HG03139 (cell line): ENCODE measurements around the gene SASH1.
A peak's percentile ranks its signal among the peaks of the same experiment; 100 is the strongest.

Source experiments
- ATAC-seq: cut with Tn5 transposase; IDR thresholded peaks from one replicate; pipeline ENCODE4 v1.9.1; 2021; ENCODE audit not compliant: unreplicated experiment

Gene SASH1

GRCh38 chr6:148430897-148431296 lies 88.3 kb downstream of the SASH1 start:
- ATAC-seq, result no peak

- ATAC-seq, result no peak
These were observed 88.8 kb downstream of the SASH1 start for GRCh38 chr6:148431413-148431812.

GRCh38 chr6:148431840-148432239 lies 89.2 kb downstream of the SASH1 start:
- no peak for ATAC-seq

- no peak for ATAC-seq
These were observed 90.0 kb downstream of the SASH1 start for GRCh38 chr6:148432462-148433195.

GRCh38 chr6:148435386-148435785 lies 92.7 kb downstream of the SASH1 start:
- no peak for ATAC-seq

- ATAC-seq, result no peak
These were observed 93.8 kb downstream of the SASH1 start for GRCh38 chr6:148436466-148436865.

GRCh38 chr6:148438632-148439031 lies 96.0 kb downstream of the SASH1 start:
- no peak for ATAC-seq

GRCh38 chr6:148440016-148440415 lies 97.4 kb downstream of the SASH1 start:
- ATAC-seq, result no peak

- no peak for ATAC-seq
These were observed 98.3 kb downstream of the SASH1 start for GRCh38 chr6:148440877-148441453.

GRCh38 chr6:148441454-148441911 lies 98.8 kb downstream of the SASH1 start:
- ATAC-seq, result peak; percentile 64

GRCh38 chr6:148443798-148444560 lies 101.3 kb downstream of the SASH1 start:
- ATAC-seq, result no peak

- ATAC-seq, result no peak
These were observed 102.5 kb downstream of the SASH1 start for GRCh38 chr6:148445116-148445515.

GRCh38 chr6:148445620-148446019 lies 103.0 kb downstream of the SASH1 start:
- no peak for ATAC-seq

- no peak for ATAC-seq
These were observed 104.0 kb downstream of the SASH1 start for GRCh38 chr6:148446681-148447080.

- ATAC-seq, result no peak
These were observed 105.0 kb downstream of the SASH1 start for GRCh38 chr6:148447521-148448230.

- no peak for ATAC-seq
These were observed 105.9 kb downstream of the SASH1 start for GRCh38 chr6:148448369-148449012.

GRCh38 chr6:148450866-148451265 lies 108.2 kb downstream of the SASH1 start:
- ATAC-seq, result no peak

GRCh38 chr6:148451690-148452089 lies 109.1 kb downstream of the SASH1 start:
- ATAC-seq, result peak; percentile 92

GRCh38 chr6:148452876-148453275 lies 110.2 kb downstream of the SASH1 start:
- no peak for ATAC-seq

- ATAC-seq, result no peak
These were observed 111.3 kb downstream of the SASH1 start for GRCh38 chr6:148453906-148454305.

- ATAC-seq, result no peak
These were observed 112.6 kb downstream of the SASH1 start for GRCh38 chr6:148455225-148455624.
